Middle frontal gyrus (tissue), 1 donor: Measurements from ENCODE around the gene OR14J1.
"Not testable (repeated sequence)": the region's sequence is repeated elsewhere in the genome, so short reads cannot be mapped to it uniquely, and the experiment has no call there.

ENCODE experiments used
- DNase-seq: peaks from one replicate; pipeline ENCODE4 v3.0.0-alpha.2; 2015; ENCODE audit warnings: low spot score; ENCODE audit errors: extremely low spot score

Gene OR14J1, protein sequence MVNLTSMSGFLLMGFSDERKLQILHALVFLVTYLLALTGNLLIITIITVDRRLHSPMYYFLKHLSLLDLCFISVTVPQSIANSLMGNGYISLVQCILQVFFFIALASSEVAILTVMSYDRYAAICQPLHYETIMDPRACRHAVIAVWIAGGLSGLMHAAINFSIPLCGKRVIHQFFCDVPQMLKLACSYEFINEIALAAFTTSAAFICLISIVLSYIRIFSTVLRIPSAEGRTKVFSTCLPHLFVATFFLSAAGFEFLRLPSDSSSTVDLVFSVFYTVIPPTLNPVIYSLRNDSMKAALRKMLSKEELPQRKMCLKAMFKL

DNA sequence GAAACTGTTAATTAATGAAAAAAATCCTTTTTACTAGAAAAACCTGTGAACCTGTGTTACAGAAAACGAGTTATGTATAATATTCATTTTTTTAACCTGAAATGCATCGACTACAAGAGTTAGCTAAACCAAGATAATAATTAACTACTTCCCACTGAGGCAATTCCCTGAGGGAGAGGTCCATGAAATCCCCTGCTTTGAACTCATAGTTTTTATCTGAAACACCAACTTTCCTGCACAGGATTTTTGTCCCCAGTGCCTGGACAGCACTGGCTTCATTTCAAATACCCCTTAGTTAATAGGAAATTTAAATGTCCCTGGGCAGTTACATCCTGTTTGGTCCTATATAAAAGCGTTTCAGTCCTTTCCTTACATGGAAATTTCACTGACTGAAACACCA is at the start of gene OR14J1:
Gene OR14J1, plus strand, starts transcription at position 386 of the 400 bp plus-strand sequence. CDS start 4,989 bp downstream, outside the sequence.
- no peak for DNase-seq

DNA sequence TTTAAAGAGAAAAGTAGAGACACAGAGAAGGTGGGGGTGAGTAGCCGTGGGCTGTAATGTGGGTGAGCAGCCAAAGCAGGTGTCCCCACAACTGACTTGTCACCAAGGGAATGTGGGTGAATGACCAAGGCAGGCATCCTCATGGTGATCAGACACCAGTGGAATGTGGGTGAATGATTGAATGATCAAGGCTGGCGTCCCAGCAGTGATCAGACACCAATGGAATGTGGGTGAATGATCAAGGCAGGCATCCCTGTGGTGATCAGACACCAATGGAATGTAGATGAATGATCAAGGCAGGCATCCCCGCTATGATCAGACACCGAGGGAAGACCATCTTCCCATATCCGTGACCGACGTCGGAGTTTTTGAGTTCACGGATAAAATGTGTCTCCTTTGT is 49.8 kb upstream of the OR14J1 start:
- DNase-seq = no peak

DNA sequence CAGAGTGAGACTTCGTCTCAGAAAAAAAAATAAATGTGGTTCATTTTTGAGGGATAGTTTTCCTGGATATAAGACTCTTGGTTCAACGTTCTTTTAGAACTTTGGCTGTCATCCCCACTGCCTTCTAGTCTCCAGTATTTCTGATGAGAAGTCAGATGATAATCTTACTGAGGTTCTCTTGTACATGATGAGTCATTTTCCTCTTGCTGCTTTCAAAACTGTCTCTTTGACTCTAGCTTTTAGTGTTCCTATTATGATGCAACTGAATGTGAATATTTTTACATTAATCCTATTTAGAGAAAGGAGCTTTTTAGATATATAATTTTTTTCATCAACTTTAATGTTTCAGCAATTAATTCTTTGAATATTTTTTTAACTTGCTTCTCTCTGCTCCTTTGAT is 46.0 kb upstream of the OR14J1 start:
- DNase-seq = no peak

DNA sequence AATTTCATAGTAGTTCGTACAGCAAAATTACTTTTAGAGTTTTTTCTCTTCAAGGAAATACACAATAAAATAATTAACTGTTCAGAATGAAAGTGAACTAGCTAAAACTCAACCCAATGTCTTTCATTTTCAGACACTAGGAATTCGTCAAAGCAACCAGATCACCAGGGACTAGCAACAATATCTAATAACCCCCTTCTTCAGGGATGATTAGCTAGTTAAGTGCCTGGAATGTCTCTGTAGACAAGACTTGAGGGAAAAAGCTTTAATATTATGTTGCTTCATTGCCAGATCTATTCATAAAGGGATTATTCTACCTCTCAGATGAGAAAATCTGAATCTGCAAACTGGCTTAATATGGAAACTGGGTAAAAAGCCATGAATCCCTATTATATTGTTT is 41.8 kb upstream of the OR14J1 start:
- DNase-seq = no peak

DNA sequence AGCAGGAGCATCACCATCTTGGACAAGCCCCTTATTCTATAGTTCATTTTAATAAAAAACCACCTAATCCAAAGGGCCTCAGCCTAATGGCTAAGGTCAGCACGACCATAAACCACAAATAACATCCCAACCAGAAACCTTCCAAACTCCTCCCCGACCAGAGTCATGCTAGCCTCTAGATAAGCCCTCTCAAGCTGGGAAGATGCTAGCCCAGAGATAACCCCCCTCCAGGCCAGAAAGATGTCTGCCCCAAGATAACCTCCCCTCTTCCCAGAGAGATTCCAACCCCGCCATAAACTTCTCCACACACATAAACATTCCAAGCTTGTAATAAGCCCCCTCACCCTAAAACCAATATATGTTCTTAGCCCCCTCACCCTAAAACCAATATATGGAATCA is 38.5 kb upstream of the OR14J1 start:
- no peak for DNase-seq

DNA sequence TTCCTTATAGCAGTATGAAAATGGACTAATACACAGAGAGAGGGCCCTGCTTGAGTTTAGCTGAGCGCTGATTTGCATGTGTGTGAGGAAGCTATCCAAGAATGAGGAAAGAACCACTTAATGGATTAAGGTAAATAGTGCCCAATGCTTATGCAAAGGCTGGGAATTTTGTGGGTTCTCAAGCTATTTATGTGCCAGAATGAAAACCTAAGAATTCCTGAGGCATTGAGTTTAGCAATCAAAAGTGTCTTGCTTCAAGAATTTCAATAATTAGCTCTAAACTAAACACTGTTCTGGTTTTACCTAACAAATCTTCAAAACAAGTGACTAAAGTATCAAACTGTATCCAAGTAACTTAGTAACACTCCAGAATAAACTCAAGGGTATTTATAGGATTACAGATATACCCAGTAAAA is 7.0 kb upstream of the OR14J1 start:
- no peak for DNase-seq

DNA sequence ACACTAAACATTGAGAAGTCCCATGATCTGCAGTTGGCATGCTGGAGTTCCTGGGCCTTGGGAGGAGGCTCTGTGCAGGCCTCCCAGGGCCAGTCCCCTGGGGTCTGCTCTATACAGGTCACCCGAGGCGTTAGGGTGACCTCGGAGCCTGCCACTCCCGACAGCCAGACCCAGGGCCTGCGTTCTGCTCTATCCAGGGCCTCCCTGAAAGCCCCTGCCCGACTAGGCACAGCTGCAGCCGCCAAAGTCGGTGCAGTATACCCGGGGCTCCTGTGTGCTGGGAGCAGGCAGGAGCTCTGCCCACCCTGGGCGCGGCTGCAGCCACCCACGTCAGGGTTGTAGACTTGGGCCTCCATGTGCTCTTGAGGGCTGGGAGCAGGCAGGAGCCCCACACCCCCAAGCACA is 6.3 kb upstream of the OR14J1 start:
- DNase-seq = no peak

DNA sequence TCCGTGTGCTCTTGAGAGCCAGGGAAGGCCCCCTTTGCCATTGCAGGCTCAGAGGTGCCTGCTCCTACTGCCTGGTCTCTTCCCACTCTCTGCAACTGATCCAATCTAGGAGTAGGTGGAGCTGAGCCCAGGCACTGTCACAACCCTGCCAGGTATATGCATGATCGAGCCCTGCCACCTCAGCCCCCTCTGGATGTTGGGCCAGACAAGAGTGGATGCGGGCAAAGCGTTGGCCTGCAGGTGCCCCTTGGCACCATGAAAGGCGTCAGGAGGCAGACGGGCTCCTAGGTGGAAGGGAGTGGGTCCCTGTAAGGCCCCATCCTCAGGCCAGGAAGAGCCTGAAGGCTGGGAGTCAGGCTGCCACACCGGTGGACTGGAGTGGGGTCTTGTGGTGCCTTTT is 5.9 kb upstream of the OR14J1 start:
- no peak for DNase-seq

DNA sequence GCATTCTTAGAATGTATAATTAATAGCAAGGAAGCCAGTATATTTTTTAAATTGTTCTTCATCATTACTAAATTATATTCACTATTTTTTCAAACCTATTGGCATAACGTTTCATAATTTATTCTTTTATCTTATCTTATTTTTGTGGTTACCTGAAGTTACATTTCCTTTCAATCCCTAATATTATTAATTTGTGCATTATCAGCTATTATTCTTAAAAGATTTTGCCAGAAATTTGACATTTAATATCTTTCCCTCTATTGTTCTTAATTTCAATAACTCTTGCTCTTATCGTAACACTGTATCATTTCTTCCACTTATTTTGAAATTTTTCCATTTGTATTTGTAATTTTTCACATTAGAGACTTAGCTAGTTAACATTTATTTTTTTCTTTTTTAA is 18.4 kb downstream of the OR14J1 start:
- DNase-seq = no peak

DNA sequence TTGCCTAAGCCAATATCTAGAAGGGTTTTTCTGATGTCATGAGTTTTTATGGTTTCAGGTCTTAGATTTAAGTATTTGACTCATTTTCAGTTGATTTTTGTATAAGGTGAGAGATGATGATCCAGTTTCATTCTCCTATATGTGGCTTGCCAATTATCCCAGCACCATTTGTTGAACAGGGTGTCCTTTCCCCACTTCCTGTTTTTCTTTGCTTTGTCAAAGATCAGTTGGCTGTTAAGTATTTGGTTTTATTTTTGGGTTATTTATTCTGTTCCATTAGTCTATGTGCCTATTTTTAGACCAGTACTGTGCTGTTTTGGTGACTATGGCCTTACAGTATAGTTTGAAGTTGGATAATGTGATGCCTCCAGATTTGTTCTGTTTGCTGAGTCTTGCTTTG is 21.8 kb downstream of the OR14J1 start:
- not testable (repeated sequence) for DNase-seq

DNA sequence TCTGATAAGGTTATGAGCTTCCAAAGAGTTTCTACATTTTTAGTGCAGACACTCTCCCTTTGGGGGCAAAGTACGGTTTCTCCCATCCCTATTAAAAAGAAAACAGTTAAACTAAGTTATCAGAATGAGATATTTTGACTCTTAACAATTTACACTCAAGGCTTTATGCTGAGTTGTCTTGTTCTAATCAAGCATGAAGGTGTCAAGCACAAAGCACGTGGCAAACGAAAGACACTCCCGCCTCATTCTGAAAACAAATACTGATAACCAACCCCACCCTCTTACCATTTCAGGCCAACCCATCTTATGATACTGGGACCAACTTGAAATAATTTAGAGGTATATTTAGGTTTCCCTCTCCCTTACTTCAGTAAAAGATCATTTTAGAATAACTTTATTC is 24.3 kb downstream of the OR14J1 start:
- DNase-seq = no peak

DNA sequence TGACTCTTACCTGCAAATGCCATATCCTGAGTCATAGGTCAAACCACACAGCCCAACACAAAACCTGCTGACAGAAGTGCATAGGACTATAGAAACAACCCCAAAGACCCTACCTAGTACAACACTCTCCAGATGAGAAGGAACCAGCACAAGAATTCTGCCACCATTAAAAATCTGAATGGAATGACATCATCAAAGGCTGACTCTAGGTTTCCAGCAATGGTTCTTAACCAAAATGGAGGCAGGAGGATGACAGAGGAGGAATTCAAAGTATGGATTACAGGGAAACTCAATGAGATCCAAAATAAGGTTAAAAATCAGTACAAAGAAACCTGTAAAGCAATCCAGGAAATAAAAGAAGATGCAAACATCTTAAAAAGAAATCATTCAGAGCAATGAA is 31.2 kb downstream of the OR14J1 start:
- DNase-seq = no peak

DNA sequence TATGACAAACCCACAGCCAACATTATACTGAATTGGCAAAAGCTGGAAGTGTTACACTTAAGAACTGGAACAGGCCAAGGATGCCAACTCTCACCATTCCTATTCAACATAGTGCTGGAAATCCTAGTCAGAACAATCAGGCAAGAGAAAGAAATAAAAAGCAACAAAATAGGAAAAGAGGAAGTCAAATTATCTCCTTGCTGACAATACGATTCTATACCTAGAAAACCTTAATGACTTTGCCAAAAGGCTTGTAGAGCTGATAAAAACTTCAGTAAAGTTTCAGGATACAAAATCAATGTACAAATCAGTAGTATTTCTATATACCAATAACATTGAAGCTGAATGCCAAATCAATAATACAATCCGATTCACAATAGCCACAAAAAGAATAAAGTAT is 34.8 kb downstream of the OR14J1 start:
- DNase-seq = no peak

DNA sequence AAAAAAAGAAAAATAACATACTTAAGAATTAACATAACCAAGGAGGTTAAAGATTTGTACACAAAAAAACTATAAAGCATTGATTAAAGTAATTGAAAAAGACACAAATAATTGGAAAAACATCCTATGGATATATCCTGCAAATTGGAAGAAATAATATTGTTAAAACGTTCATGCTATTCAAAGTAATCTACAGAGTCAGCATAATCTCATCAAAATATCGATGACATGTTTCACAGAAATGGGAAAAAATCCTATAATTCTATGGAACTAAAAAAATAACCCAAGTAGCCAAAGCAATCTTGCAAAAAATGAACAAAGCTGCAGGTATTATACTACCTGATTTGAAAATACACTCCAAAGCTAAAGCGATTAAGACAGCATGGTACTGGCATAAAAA is 43.9 kb downstream of the OR14J1 start:
- no peak for DNase-seq

DNA sequence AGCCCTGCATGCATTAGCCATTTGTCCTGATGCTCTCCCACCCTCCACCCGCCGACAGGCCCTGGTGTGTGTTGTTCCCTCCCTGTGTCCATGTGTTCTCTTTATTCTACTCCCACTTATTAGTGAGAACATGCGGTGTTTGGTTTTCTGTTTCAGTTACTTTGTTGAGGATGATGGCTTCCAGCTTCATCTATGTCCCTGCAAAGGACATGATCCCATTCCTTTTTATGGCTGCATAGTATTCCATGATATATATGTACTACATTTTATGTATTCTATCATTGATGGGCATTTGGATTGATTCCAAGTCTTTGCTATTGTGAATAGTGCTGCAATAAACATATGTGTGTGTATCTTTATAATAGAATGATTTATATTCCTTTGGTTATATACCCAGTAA is 47.8 kb downstream of the OR14J1 start:
- not testable (repeated sequence) for DNase-seq

DNA sequence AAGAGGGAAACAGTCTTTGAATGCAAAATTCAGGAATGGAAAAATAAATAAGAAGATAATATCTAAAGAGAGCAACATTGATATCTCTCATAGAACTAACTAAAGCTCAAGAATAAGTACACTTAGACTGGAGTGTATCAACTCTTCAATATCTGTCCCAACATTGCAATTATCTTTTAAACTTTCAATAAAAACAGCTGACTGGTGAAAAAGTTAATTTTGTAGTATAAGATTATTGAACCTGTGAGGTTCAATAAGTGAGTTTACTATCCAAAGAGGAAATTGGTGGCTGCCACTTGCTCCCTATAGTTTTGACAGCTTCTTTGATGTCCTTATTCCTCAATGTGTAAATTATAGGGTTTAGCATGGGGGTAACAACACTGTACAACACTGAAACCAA is 53.5 kb downstream of the OR14J1 start:
- no peak for DNase-seq

DNA sequence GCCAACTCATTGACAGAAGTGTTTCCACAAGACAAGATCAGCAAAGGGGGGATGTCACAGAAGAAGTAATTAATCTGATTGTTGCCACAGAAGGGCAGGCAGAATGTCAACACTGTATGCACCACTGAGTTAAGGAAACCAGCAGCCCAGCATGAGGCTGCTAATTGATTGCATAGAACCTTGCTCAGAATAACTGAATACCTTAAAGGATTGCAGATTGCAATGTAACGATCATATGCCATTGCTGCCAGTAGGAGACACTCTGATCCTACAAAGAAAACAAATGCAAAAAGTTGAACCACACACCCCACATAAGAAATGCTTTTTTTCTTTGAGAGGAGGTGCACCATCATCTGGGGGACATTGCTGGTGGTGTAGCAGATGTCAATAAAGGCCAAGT is 54.1 kb downstream of the OR14J1 start:
- DNase-seq = no peak
